Fibroblast of skin of abdomen (primary cell): ENCODE measurements around the gene TCAF2. TPM values are rescaled to one million over a fixed set of nuclear protein-coding genes. Genes with fewer than 3 reads are reported as not detected.
"Not testable (repeated sequence)": the region's sequence is repeated elsewhere in the genome, so short reads cannot be mapped to it uniquely, and the experiment has no call there.

Source experiments
- DNase-seq: peaks from one replicate; pipeline ENCODE4 v3.0.0-alpha.2; 2013
- polyA plus RNA-seq, 2 experiments: library from polyadenylated mRNA; unstranded; fragments of 120-200 nt; gene quantifications; one replicate each; pipeline ENCODE4 v1.2.1, GENCODE V29; 2013; ENCODE audit not compliant: insufficient read length in 2 of 2

TCAF2 gene
- 1.7 TPM for polyA plus RNA-seq (2013, experiment 1 of 2; ENCODE audit: insufficient read length)
- 1.5 TPM for polyA plus RNA-seq (2013, experiment 2 of 2; ENCODE audit: insufficient read length)

DNA sequence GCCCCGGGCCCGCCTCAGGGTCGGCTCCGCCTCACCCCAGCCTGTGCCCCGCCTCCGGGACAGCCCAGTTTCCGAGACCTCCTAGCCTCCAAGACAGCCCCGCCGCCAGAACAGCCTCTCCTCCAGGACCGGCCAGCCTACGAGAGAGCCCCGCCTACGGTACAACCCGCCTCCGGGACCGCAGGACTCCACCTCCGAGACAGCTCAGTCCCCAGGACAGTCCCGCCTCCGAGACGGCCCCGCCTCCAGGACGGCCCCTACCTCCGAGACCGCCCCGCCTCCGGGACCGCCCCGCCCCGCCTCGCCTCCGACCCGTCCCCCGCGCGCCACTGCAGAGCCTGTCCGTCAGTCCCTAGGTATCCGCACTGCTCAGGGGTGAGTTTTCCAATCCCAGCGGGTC, at the start of gene TCAF2:
Gene TCAF2, plus strand, starts transcription at position 329 of the 400 bp plus-strand sequence.
- DNase-seq: not testable (repeated sequence)

DNA sequence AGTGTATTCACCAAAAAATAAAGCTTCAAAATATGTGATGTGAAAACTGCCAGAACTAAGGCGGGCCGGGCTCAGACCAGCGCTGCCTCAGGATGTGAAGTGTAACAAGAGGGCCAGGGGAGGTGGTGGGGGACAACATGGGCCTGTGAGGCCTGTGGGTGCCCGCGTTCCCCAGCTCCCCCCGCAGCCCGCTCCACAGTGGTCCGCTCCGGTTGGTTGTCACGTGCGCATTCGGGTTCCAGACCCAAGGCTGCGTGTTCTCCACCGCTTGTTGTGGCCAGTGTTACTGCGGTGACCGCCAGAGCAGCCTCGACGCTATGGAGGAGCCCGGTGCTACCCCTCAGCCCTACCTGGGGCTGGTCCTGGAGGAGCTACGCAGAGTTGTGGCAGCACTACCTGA, 49.3 kb upstream of the TCAF2 start, which contains the start of gene CTAGE15:
Gene CTAGE15, plus strand, starts transcription at position 301 of the 400 bp plus-strand sequence. Its CDS starts 17 bp downstream, at position 318.
- DNase-seq: not testable (repeated sequence)

DNA sequence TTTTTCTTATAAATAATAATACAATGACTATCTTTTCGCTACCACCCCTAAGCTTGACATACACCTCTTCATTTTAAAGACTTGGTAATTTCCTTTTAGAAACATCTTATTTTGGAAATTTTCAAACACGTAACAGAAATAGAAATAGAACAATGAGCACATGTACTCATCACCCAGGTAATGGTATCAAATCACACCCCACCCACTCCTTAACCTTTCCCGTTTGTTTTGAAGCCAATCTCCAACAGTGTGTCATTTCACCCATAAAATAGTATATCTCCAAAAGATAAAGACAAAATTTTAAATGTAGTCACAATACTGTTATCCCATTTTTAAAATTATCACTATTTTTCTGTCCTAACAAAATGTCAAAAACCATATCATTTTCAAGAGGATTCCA, 32.6 kb upstream of the TCAF2 start:
- DNase-seq: not testable (repeated sequence)

DNA sequence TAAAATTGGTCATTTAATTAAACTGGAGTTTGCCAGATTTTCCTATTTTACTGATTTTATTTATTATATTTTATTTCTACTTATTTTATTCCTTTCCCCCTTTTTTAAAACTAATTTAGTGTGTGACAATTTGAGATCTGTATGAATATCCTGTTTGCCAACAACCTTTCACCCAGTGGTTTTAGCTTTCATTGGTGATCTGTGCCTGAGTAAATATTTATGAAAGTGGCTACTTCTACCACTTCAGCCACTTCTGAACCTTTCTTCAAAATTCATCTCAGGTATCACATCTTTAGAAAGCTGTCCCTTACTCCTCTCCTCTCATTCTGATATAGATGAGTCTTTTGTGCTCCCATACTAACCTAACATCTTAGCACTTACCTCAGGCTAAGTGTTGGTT, 30.9 kb upstream of the TCAF2 start:
- not testable (repeated sequence) for DNase-seq

DNA sequence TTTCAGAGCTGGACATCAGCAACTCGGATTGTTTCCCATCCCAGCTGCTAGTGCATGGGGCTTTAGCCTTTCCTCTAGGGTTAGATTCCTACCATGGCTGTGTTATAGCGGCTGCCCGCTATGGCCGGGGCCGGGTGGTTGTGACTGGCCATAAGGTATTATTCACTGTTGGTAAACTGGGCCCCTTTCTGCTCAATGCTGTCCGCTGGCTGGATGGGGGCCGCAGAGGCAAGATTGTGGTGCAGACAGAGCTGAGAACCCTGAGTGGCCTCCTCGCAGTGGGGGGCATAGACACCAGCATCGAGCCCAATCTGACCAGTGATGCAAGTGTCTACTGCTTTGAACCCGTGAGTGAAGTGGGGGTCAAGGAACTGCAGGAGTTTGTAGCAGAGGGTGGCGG, 22.7 kb upstream of the TCAF2 start:
- DNase-seq: not testable (repeated sequence)

DNA sequence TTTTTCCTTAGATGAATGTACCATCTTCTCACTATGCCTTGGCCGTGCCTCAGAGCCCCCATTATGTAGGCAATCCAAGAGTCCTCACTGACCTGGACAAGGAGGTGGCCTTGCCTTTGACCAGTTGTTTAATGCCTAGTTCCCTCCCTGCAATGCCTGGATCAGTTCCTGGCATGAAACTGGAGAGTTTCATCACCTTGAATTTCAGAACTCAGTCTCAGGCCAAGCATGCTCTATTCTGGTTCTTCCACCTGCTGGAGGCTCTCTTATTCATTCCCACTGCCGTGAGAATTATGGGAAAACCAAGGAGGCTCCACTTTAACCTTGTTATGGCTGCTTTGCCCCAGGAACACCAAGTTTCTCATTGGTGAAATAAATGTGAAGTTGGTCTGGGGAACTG, 17.2 kb upstream of the TCAF2 start:
- DNase-seq: not testable (repeated sequence)

DNA sequence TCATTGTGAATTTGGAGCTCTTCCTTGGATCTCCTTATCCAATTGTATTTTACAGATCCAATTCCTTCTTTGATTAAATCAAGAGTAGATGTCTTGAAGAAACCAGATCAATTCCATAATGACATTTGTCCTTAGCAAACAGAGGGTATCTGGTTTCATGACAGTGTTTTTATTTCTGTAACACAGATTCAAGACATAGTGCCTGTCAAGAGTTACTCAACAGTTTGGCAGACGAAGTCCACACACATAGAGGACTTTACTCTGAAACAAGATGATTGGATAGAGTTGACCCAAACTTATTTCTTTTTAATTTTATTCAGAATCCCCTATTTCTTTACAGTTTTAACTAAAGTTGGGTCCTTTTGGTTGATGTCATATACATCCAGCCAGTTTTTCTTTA, 14.7 kb upstream of the TCAF2 start:
- not testable (repeated sequence) for DNase-seq

DNA sequence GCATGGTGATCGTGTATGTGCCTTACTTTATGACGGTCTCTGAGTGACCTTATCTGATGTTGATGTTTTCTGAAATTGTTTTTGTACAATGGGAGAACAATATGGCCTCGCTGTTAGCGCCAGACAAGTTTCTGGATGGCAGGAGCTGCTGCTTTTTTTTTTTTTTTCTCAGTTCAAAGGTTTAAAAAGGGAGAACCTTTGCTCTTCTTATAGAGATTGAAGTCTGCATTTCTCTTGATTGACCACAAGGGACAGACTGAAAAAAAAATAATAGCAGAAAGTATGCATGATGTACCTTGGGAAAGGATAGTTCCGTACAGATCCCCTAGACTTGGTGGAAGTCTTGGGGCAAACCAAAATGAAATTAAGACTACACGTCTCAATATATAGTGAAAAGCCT, 5.2 kb upstream of the TCAF2 start:
- not testable (repeated sequence) for DNase-seq

DNA sequence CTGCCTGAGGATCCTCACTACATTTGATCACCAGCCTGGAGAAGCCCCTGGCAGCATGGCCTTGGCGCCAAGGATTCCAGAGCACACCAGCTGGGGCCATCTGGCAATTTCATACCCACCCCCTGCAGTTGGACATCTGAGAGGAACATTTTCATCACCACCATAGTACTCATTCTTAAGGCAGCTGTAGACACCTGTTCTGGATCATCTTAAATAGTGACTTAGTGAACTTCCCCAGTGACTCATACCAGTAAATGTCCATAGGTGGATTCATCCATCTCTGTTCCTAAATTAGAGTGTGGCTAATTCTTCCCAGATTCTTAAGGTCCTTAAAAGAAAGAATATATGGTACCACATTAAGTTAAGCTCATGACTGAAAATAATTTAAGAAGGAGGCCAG, 3.6 kb upstream of the TCAF2 start:
- DNase-seq: not testable (repeated sequence)

DNA sequence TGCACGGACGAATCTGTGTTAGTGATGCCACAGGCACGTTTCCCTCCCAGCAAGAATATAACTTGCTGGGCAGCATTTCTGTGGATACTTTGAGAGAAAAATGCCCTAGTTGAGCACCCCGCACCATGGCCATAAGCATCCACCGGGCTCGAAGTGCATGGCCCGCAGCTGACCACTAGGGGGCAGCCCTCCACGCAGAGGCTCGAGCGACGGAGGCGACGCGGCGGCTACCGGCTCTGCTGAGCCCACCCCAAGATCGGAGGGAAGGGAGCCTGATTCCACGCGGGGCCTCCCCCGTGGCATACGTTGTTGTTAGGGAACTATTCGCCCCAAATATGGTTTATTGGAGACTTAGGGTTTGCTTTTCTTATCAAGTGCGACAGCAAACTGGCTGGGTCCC, 716 bp upstream of the TCAF2 start:
- DNase-seq: not testable (repeated sequence)

DNA sequence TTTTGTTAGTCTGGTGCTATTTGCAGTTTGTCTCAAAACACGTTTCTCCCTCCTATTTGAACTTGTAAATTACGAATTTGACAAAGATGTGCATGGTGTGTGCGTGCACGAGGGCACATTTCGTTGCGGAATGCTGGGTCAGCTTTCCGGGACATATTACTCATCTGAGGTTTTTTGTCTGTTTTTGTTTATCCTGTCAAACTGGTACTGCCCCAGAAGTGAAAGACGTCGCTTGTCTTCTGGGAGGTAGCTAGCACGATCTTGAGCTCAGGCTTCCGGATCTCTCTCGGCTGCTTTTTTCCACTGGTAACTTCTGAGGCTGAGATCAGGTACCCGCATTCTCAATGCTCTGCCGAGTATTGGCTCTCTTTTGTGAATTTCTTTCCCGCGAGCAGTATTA, 401 bp downstream of the TCAF2 start:
- DNase-seq: not testable (repeated sequence)

DNA sequence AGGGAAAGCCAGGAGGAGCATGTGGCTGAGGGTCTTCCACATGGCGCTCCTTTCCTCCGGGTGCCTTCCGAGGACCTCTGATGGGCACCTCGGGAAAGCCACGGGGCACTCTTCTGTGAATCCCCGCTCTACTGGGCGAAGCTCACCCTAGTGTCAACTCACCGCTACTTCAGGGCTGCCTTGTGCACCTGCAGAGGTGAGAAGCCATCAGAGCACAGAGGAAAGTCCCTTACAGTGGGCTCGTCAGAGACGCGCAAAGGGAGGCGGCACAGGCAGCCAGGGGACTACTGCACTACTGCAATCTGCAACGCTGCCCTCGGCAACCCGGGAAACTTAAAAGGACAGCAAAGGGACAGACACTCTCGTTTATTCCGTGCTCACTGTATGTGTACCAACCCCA, 1.4 kb downstream of the TCAF2 start:
- not testable (repeated sequence) for DNase-seq

DNA sequence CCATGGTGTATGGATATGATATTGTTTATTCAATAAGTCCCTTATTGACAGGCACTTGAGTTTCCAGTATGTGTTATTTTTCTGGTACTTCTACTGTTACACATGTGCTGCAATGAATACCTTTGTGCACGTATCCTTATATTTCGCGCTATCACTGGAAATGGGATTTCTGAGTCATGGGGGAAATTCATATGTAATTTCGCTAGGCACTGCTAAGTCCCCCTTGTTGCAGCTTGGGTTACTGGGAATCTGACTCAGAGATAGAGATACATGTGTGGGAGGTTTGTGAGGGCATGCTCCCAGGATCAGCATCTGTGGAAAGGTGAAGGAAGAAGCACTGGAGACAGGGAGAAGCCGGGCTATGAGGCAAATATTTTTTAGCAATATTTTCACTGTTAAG, 9.9 kb downstream of the TCAF2 start:
- DNase-seq: not testable (repeated sequence)

DNA sequence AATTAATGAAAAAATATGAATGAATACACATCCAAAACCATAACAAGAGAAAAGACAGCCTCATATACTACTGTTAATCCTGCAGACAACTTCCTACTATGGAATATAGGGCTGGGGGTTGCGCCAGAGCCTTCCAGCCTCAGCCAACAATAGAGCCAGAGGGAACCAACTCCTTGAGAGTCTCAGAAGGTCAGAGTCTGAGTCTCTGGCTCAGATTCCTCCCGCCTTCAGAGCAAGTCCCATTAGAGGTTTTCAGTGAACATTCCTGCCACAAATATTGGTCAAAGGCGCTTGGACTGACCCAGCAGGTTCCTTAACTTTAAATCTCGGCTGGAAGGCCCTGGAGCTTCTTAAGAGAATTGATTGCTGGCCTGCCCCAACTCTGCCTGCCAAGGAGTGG, 11.7 kb downstream of the TCAF2 start:
- not testable (repeated sequence) for DNase-seq

DNA sequence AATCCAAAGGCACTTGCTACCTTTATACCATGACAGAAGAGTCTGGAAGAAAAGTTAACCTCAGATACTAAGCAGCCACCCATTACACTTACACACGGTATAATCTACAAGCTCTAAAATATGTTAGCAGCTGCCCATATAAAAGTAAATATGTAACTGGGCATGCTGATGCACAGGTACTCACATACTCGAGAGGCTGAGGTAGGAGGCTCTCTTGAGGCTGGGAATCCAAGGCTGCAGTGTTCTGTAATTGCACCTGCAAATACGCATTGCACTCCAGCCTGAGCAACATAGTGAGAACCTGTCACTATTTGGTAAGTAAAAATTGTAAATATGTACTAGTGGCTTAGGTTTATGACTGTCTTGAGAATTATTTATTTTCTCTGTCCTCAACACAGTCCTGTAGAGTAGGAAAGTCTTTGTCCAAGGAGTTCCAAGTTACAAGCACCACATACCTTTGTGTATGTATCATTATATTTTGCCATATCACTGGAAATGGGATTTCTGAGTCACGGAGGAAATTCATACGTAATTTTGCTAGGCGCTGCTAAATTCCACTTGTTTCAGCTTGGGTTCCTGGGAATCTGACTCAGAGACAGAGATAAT, 12.3 kb downstream of the TCAF2 start:
- DNase-seq: not testable (repeated sequence)

DNA sequence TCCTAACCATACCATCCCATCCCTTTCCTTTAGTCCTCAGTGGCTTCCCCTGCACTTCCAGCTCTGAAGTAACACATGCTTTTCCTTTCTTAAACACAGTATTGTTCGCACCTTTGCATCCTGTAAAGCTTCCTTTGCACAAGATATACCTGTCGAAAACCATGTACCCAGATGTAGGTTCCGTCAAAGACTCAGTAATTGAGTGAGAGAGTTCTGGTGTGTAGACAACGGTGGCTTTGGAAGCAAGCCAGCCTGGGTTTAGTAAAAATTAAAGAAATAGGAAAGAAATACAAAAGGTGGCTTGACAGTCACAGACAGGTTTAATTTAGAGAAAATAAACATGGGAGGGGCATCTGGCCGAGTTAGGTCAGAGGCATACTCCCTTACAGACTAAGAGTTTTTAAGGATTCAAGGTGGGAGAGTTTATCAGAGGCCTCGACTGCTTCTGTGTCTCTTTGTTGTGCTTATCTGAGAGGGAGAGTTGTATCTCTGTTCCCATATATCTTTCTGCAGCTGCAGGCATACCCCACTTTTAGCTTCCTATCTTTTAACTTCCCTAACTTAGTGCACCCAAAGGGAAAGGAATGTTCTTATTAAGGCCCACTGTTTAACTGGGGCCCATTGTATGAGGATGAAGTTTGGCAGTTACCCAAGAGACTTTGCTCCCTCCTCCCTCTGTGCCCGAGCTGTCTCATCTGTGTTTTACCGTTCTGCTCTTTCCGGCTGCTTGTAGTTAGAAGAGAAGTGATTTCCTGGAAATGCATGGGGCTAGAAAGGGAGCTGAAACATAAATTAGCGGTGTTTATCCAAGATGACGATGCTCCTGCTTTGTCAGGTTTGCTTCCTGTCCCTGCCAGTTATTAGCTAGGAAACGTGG, 14.8 kb downstream of the TCAF2 start:
- not testable (repeated sequence) for DNase-seq

DNA sequence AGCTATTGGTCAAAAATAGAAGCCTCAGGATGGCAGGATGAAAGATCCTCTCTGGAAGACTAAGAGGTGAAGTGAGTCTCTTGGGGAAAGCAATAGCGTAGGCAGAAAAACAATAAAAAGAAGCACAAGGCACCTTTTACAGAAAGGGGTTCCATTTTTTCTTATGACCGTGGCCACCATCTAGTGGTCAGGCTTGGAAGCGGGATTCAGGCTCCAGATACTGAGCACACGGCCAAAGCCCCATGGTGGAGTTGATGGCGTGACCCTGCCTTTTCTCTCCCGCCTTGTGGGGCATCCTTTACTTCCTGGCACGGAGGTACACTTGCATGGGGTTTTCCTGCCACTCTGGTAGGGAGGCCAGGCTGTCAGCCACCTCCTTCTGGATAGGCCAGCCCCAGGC, 18.6 kb downstream of the TCAF2 start:
- not testable (repeated sequence) for DNase-seq

DNA sequence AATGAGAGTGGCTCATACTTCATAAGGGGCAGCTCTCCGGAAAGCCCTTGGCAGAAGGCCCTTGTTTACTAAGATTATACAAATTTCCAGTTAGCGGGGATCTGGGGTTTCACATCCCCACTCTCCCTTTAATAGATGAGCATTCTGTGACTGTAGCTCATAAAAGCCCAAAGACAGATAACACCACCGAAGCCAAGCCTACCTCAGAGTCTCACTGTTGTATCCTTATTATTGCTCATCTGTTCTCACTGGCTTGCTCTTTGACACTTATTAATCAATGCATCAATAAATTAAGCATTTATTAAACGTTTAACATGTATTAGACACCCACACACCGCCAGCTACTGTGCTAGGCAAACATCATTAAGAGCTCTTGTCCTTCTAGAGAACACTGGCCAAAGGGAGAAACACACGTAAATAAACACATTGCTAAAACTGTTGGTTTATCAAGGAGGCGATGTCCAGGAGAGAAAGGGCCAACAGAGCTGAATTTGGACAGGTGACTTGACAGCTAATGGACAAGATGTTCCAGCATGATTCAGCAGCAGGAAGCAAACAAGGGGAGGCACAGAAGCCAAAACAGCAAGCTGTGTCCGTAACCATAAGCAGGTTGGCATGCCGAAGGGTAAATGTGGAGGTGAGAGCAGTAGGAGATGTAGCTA, 19.9 kb downstream of the TCAF2 start:
- DNase-seq: not testable (repeated sequence)

DNA sequence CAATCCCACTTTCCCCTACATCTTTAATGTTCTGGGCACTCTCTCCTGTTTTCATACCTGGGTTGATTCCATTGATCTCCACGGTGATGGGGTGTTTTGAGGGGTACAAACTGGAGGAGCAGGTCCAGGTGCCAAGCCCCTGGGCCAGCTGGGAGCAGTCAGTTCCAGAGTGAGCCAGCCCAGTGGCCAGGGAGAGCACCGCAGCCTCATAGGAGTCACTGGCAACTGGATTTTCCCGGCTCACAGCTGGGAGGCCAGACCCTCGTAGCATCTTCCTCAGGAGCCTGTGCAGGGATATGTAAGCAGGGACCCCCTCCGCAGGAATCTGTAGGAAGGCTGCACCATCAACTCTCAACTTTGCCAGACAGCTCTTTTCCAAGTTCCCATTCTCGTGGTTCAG, 25.8 kb downstream of the TCAF2 start:
- not testable (repeated sequence) for DNase-seq

DNA sequence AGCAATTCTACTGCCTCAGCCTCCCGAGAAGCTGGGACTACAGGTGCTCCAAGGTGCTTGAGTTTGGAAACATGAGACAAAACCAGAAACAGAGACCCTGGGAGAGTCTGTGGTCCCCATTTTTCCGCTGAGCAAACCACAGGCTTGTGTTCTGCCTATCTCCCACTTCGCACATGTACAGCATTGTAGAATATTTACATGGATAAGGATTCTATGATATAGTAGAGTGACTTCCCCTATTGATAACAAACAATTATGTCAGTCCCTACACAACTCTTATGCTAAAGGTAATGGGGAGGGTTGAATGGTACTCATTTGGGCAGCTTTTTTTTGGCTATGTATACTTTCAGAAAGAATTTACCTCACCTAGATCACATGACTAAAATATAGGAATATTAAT, 29.1 kb downstream of the TCAF2 start:
- not testable (repeated sequence) for DNase-seq

DNA sequence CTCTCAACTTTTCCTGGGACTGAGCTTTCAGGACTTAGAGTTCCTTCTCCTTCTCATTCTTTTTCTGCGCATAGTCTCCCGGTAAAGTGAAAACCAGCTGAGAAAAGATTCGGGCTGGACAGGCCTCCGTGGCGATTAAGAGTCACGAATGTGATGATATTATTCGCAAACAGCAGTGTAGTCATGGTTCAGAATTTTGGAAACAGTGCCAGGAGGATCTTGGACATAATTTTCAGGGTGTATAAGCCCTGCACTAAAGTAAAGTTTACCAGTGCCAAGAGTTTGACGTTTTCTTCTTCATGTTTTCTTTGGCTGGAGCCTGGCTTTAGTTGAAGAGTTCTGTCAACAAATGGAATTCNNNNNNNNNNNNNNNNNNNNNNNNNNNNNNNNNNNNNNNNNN, 29.7 kb downstream of the TCAF2 start:
- not testable (repeated sequence) for DNase-seq
